ENCODE measurements around the gene PLCL2.

The PLCL2 gene

GRCh38 chr3:16890597-16891333, 6.0 kb downstream of the PLCL2 start:
- Histone ChIP-seq H3K4me3 (ENCODE audit: control insufficient read depth in 1 of 7, extremely low read depth in 1 of 7, insufficient read depth in 4 of 7, low read depth in 2 of 7, low read length in 6 of 7) (no peak overlapping the region), H3K27ac (ENCODE audit: insufficient read depth in 1 of 2, low read depth in 1 of 2, low read length in 2 of 2, poor library complexity in 1 of 2, severe bottlenecking in 2 of 2) (no peak overlapping the region), H3K9me3 (ENCODE audit: control extremely low read depth in 1 of 5, control insufficient read depth in 4 of 5, insufficient read depth in 2 of 5, low read depth in 1 of 5, low read length in 4 of 5) (peaks cover 0 to 3% (median 0%) of the 10 kb centered on the region in 5 experiments), H3K36me3 (ENCODE audit: control insufficient read depth in 4 of 4, insufficient read depth in 4 of 4, low read length in 3 of 4) (no peaks in the 10 kb centered on the region), H3K4me1 (ENCODE audit: control extremely low read depth in 1 of 4, control insufficient read depth in 4 of 4, insufficient read depth in 4 of 4, low read length in 3 of 4) (peaks cover 32 to 65% (median 49%) of the 10 kb centered on the region in 4 experiments), H3K27me3 (replicated peaks in 2 of 5; ENCODE audit: control insufficient read depth in 4 of 5, insufficient read depth in 5 of 5, low read length in 4 of 5) (no peaks in the 10 kb centered on the region)
- POLR2A ChIA-PET, result no interaction called here
- DNase-seq, result peak in 1 of 3 donors; percentile 54
- CTCF ChIA-PET, result interaction anchor here (0.9 to 1.2 kb wide), 3 partner anchors 18 to 62 kb away, joined by 3 to 4 read pairs (median 3); no protein-coding TSS in a partner anchor
- WGBS (ENCODE audit: insufficient coverage), result 79% methylated on average over 4 of the region's 5 CpGs

- no peak for DNase-seq
- Histone ChIP-seq H3K9me3 (ENCODE audit: control extremely low read depth in 1 of 5, control insufficient read depth in 4 of 5, insufficient read depth in 2 of 5, low read depth in 1 of 5, low read length in 4 of 5) (peaks cover 0 to 3% (median 0%) of the 10 kb centered on the region in 5 experiments), H3K27ac (ENCODE audit: insufficient read depth in 1 of 2, low read depth in 1 of 2, low read length in 2 of 2, poor library complexity in 1 of 2, severe bottlenecking in 2 of 2) (no peak overlapping the region), H3K4me3 (ENCODE audit: control insufficient read depth in 1 of 7, extremely low read depth in 1 of 7, insufficient read depth in 4 of 7, low read depth in 2 of 7, low read length in 6 of 7) (no peak overlapping the region), H3K4me1 (ENCODE audit: control extremely low read depth in 1 of 4, control insufficient read depth in 4 of 4, insufficient read depth in 4 of 4, low read length in 3 of 4) (peaks cover 19 to 56% (median 34%) of the 10 kb centered on the region in 4 experiments), H3K36me3 (ENCODE audit: control insufficient read depth in 4 of 4, insufficient read depth in 4 of 4, low read length in 3 of 4) (no peaks in the 10 kb centered on the region), H3K27me3 (replicated peaks in 2 of 5; ENCODE audit: control insufficient read depth in 4 of 5, insufficient read depth in 5 of 5, low read length in 4 of 5) (no peaks in the 10 kb centered on the region)
- CTCF ChIA-PET, result interaction anchor here (0.6 to 1.5 kb wide), 3 partner anchors 9 to 40 kb away, joined by 3 to 5 read pairs (median 5); no protein-coding TSS in a partner anchor
- POLR2A ChIA-PET, result no interaction called here
- WGBS (ENCODE audit: insufficient coverage), result no CpG with 5 or more reads among the region's 1 CpG
These were observed 9.0 kb downstream of the PLCL2 start for GRCh38 chr3:16893618-16894200.

DNA sequence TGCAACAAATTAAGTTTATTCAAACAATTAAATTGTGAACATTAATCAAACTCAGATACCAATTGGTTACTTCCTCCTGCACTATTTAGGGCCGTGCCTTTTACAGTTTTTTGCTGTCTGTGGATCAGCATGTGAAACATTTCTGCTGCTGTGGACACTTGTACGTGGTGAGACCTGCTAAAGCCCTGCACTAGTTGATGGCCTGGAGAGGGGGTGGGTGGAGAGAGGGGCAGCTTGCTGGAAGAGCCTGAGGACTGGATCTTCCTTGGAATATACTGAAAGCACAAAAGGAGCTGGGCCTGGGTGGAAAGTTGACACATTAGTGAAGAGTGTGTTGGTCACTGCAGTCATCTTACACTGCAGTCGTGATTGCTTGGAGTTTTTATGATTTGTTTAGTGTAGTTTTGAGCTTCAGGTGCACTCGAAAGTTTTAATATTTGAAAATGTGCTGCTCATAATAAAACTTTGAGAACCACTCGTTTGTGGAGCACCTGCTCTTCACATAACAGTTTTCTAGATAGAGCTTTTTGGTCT, 11.4 kb downstream of the PLCL2 start:
- ChIA-PET POLR2A (no interaction called here), CTCF (interaction anchor here (1.0 to 2.1 kb wide), 4 partner anchors 11 to 29 kb away, joined by 3 to 9 read pairs (median 3); partner anchors contain the start of gene PLCL2)
- H3K27ac ChIP-seq (ENCODE audit: insufficient read depth in 1 of 2, low read depth in 1 of 2, low read length in 2 of 2, poor library complexity in 1 of 2, severe bottlenecking in 2 of 2), result no peak overlapping the region
- H3K4me1 ChIP-seq (ENCODE audit: control extremely low read depth in 1 of 4, control insufficient read depth in 4 of 4, insufficient read depth in 4 of 4, low read length in 3 of 4), result peaks cover 6 to 49% (median 30%) of the 10 kb centered on the region in 4 experiments
- H3K9me3 ChIP-seq (ENCODE audit: control extremely low read depth in 1 of 5, control insufficient read depth in 4 of 5, insufficient read depth in 2 of 5, low read depth in 1 of 5, low read length in 4 of 5), result peaks cover 0 to 3% (median 0%) of the 10 kb centered on the region in 5 experiments
- H3K4me3 ChIP-seq (ENCODE audit: control insufficient read depth in 1 of 7, extremely low read depth in 1 of 7, insufficient read depth in 4 of 7, low read depth in 2 of 7, low read length in 6 of 7), result peak overlapping the region in 1 of 7 experiments; percentile 15
- H3K36me3 ChIP-seq (ENCODE audit: control insufficient read depth in 4 of 4, insufficient read depth in 4 of 4, low read length in 3 of 4), result no peaks in the 10 kb centered on the region
- WGBS (ENCODE audit: insufficient coverage), result 14% methylated on average over 2 of the region's 5 CpGs
- DNase-seq, result peak in 1 of 3 donors; percentile 43
- no peaks in the 10 kb centered on the region for H3K27me3 ChIP-seq (replicated peaks in 2 of 5; ENCODE audit: control insufficient read depth in 4 of 5, insufficient read depth in 5 of 5, low read length in 4 of 5)

GRCh38 chr3:16896820-16897219, 12.1 kb downstream of the PLCL2 start:
- CTCF ChIA-PET, result interaction anchor here (1.0 to 2.1 kb wide), 4 partner anchors 12 to 30 kb away, joined by 3 to 9 read pairs (median 3); partner anchors contain the start of gene PLCL2
- Histone ChIP-seq H3K4me1 (ENCODE audit: control extremely low read depth in 1 of 4, control insufficient read depth in 4 of 4, insufficient read depth in 4 of 4, low read length in 3 of 4) (peaks cover under 1 to 49% (median 27%) of the 10 kb centered on the region in 4 experiments), H3K27ac (ENCODE audit: insufficient read depth in 1 of 2, low read depth in 1 of 2, low read length in 2 of 2, poor library complexity in 1 of 2, severe bottlenecking in 2 of 2) (no peak overlapping the region), H3K27me3 (replicated peaks in 2 of 5; ENCODE audit: control insufficient read depth in 4 of 5, insufficient read depth in 5 of 5, low read length in 4 of 5) (no peaks in the 10 kb centered on the region), H3K4me3 (ENCODE audit: control insufficient read depth in 1 of 7, extremely low read depth in 1 of 7, insufficient read depth in 4 of 7, low read depth in 2 of 7, low read length in 6 of 7) (no peak overlapping the region), H3K9me3 (ENCODE audit: control extremely low read depth in 1 of 5, control insufficient read depth in 4 of 5, insufficient read depth in 2 of 5, low read depth in 1 of 5, low read length in 4 of 5) (peaks cover 0 to 3% (median 0%) of the 10 kb centered on the region in 5 experiments), H3K36me3 (ENCODE audit: control insufficient read depth in 4 of 4, insufficient read depth in 4 of 4, low read length in 3 of 4) (no peaks in the 10 kb centered on the region)
- WGBS (ENCODE audit: insufficient coverage), result 85% methylated on average over 5 of the region's 5 CpGs
- no peak for DNase-seq
- POLR2A ChIA-PET, result no interaction called here

DNA sequence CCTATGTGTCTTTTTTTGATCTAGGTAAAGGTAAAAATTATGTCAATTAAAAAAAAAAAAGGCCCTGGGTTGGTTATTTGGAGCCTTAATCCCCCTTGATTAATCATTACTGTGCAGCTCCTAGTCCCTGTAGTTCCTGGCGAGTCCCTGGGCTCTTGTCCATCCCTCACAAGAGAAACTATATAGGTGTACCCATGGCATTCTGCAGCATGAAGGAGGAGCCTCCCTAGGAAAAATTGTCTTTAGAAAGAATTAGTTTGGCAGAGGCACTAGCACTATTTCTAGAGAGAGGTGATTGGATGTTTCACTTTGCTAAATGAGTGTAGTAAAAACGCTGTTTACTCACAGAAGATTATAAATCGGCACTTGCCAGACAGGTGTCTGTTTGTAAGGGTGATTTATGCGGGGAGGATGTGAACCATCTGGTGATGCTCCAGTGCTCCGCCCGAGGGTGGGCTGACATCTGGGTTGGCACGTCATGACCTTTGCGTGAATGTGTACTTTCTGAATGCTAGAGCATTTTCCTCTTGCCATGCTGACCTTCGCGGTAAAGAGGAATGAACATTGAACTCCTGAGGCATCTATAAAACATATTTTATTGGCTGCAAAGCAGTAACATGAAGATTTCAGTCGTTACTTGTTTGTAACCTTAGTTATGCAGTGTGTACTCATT, 12.6 kb downstream of the PLCL2 start:
- H3K36me3 ChIP-seq (ENCODE audit: control insufficient read depth in 4 of 4, insufficient read depth in 4 of 4, low read length in 3 of 4), result no peaks in the 10 kb centered on the region
- ChIA-PET POLR2A (no interaction called here), CTCF (interaction anchor here (1.2 to 2.1 kb wide), 3 partner anchors 12 to 30 kb away, joined by 3 to 9 read pairs (median 3); partner anchors contain the start of gene PLCL2)
- 83% methylated on average over 11 of the region's 11 CpGs for WGBS (ENCODE audit: insufficient coverage)
- DNase-seq, result no peak
- H3K9me3 ChIP-seq (ENCODE audit: control extremely low read depth in 1 of 5, control insufficient read depth in 4 of 5, insufficient read depth in 2 of 5, low read depth in 1 of 5, low read length in 4 of 5), result peaks cover 0 to 3% (median 0%) of the 10 kb centered on the region in 5 experiments
- peaks cover 0 to 49% (median 26%) of the 10 kb centered on the region in 4 experiments for H3K4me1 ChIP-seq (ENCODE audit: control extremely low read depth in 1 of 4, control insufficient read depth in 4 of 4, insufficient read depth in 4 of 4, low read length in 3 of 4)
- no peak overlapping the region for H3K27ac ChIP-seq (ENCODE audit: insufficient read depth in 1 of 2, low read depth in 1 of 2, low read length in 2 of 2, poor library complexity in 1 of 2, severe bottlenecking in 2 of 2)
- H3K4me3 ChIP-seq (ENCODE audit: control insufficient read depth in 1 of 7, extremely low read depth in 1 of 7, insufficient read depth in 4 of 7, low read depth in 2 of 7, low read length in 6 of 7), result no peak overlapping the region
- H3K27me3 ChIP-seq (replicated peaks in 2 of 5; ENCODE audit: control insufficient read depth in 4 of 5, insufficient read depth in 5 of 5, low read length in 4 of 5), result no peaks in the 10 kb centered on the region

DNA sequence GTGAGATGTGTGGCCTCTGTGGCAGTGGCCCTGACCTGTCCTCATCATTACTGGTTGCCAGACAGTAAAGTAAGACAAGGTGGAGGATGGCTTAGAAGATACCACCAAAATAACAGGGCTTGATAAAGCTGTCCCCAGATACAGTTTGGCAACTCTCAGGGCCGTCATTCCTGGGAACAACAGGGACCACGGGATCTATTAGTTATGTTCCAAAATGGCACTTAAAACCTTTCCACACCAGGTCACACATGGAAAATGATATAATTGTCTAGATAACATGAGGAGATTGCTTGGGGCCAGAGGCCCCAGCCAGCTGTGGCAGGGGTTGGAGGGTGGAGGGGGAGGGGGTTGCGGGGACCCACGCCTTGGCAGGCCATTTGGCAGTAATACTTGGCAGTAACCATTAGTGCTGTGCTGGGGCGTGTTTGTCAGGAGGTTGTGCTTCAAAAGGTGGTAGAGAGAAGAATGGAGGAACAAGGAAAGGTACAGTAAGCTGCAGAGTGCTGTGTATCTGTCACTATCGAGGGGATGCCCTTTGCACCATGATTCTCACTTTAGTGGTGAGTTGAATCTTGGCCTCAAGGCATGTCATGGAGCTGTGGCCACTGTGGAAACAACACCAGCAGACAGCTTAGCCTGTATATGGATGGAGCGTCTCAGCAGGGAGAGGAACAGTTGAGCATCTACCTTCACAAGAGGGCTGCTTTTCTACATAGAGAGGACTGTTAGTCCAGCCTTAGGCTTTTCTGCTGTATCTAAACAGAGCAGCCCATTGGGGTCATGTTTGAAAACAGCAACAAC, 14.0 kb downstream of the PLCL2 start:
- no peak for DNase-seq
- ChIA-PET POLR2A (interaction anchor here (1.7 kb wide), 1 partner anchor 9 kb away, joined by 3 read pairs; no protein-coding TSS in a partner anchor), CTCF (interaction anchor here (0.6 to 1.5 kb wide), 3 partner anchors 9 to 29 kb away, joined by 3 to 4 read pairs (median 4); no protein-coding TSS in a partner anchor)
- no peaks in the 10 kb centered on the region for H3K36me3 ChIP-seq (ENCODE audit: control insufficient read depth in 4 of 4, insufficient read depth in 4 of 4, low read length in 3 of 4)
- H3K9me3 ChIP-seq (ENCODE audit: control extremely low read depth in 1 of 5, control insufficient read depth in 4 of 5, insufficient read depth in 2 of 5, low read depth in 1 of 5, low read length in 4 of 5), result peaks cover 0 to 3% (median 0%) of the 10 kb centered on the region in 5 experiments
- WGBS (ENCODE audit: insufficient coverage), result 100% methylated on average over 2 of the region's 7 CpGs
- peaks cover 2 to 51% (median 25%) of the 10 kb centered on the region in 4 experiments for H3K4me1 ChIP-seq (ENCODE audit: control extremely low read depth in 1 of 4, control insufficient read depth in 4 of 4, insufficient read depth in 4 of 4, low read length in 3 of 4)
- H3K27me3 ChIP-seq (replicated peaks in 2 of 5; ENCODE audit: control insufficient read depth in 4 of 5, insufficient read depth in 5 of 5, low read length in 4 of 5), result no peaks in the 10 kb centered on the region
- no peak overlapping the region for H3K4me3 ChIP-seq (ENCODE audit: control insufficient read depth in 1 of 7, extremely low read depth in 1 of 7, insufficient read depth in 4 of 7, low read depth in 2 of 7, low read length in 6 of 7)
- no peak overlapping the region for H3K27ac ChIP-seq (ENCODE audit: insufficient read depth in 1 of 2, low read depth in 1 of 2, low read length in 2 of 2, poor library complexity in 1 of 2, severe bottlenecking in 2 of 2)
